ENCODE data around the gene STON2.

The STON2 gene

GRCh38 chr14:81418057-81418790 lies 18.1 kb upstream of the STON2 start:
- no peak overlapping the region for H3K4me3 ChIP-seq (ENCODE audit: low read depth, low read length)
- DNase-seq (ENCODE audit: low read depth): no peak
- TF ChIP-seq CTCF (IDR thresholded peaks at IDR 0.05; ENCODE audit: low read depth, low read length, missing control alignments): no peak

- no peak overlapping the region for H3K4me3 ChIP-seq (ENCODE audit: low read depth, low read length)
- TF ChIP-seq CTCF (IDR thresholded peaks at IDR 0.05; ENCODE audit: low read depth, low read length, missing control alignments): no peak
- no peak for DNase-seq (ENCODE audit: low read depth)
These were observed 16.9 kb upstream of the STON2 start for GRCh38 chr14:81416981-81417380.

GRCh38 chr14:81416194-81416952 lies 16.2 kb upstream of the STON2 start:
- DNase-seq (ENCODE audit: low read depth): no peak
- no peak for TF ChIP-seq CTCF (IDR thresholded peaks at IDR 0.05; ENCODE audit: low read depth, low read length, missing control alignments)
- H3K4me3 ChIP-seq (ENCODE audit: low read depth, low read length): no peak overlapping the region

- H3K4me3 ChIP-seq (ENCODE audit: low read depth, low read length): no peak overlapping the region
- no peak for TF ChIP-seq CTCF (IDR thresholded peaks at IDR 0.05; ENCODE audit: low read depth, low read length, missing control alignments)
- no peak for DNase-seq (ENCODE audit: low read depth)
These were observed 15.7 kb upstream of the STON2 start for GRCh38 chr14:81415781-81416180.

GRCh38 chr14:81414123-81414522 lies 14.0 kb upstream of the STON2 start:
- no peak for DNase-seq (ENCODE audit: low read depth)
- no peak overlapping the region for H3K4me3 ChIP-seq (ENCODE audit: low read depth, low read length)
- TF ChIP-seq CTCF (IDR thresholded peaks at IDR 0.05; ENCODE audit: low read depth, low read length, missing control alignments): no peak

GRCh38 chr14:81412779-81413178 lies 12.7 kb upstream of the STON2 start:
- no peak overlapping the region for H3K4me3 ChIP-seq (ENCODE audit: low read depth, low read length)
- TF ChIP-seq CTCF (IDR thresholded peaks at IDR 0.05; ENCODE audit: low read depth, low read length, missing control alignments): no peak
- DNase-seq (ENCODE audit: low read depth): no peak
